HG03039 (cell line): ENCODE results near the gene DRG2.

Source experiments
- ATAC-seq: cut with Tn5 transposase; IDR thresholded peaks from one replicate; pipeline ENCODE4 v1.9.1; 2021; ENCODE audit warnings: mild to moderate bottlenecking, moderate library complexity; ENCODE audit not compliant: unreplicated experiment

DRG2 gene

DNA sequence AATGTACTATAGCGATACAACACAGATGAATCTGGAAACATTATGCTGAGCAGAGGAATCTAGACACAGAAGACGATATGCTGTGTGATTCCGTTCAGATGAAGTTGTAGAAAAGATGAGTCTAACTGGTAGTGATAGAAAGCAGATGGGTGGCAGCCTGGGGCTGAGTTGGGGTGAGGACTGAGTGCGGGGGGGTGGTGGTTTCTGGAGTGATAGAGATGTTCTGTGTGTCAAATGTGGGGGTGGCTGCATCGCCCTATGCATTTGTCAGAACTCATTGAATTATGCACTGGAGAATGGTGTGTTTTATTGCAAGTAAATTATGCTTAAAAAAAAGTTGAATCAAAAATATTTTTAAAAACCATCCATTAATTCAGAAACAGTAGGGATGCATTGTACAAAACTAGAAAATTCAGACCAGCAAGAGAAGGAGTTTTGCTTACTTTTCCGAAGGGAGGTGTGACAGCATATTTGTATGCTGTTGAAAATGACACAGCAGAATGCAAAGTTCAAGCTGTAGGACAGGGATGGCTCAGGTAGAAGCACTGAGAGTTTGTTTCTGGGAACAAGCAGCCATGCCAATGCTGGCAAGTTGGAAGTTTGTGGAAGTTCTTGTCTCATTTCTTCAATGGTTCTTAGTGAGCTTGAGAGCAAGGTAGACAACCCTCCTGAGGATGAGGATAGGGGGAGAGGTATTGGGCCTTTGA lies 13.0 kb upstream of the DRG2 start:
- no peak for ATAC-seq

DNA sequence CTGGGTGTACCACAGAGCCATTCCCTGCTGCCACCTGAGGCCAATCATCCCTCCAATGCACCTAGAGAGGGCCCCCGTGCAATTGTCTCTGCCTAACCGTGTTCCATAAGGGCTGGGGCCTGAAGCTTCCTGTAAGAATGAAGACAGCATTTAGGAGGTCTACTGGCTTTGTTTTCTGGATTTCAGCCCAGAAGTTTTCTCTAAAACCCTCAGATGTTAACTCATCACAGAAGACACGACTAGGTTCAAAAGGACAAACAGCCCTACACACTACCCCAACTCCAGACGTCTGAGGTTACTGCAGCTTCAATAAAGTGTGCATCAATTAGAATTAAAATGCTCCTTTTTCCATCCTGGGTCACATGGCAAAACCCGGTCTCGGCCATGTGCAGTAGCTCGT lies 10.8 kb upstream of the DRG2 start:
- no peak for ATAC-seq

DNA sequence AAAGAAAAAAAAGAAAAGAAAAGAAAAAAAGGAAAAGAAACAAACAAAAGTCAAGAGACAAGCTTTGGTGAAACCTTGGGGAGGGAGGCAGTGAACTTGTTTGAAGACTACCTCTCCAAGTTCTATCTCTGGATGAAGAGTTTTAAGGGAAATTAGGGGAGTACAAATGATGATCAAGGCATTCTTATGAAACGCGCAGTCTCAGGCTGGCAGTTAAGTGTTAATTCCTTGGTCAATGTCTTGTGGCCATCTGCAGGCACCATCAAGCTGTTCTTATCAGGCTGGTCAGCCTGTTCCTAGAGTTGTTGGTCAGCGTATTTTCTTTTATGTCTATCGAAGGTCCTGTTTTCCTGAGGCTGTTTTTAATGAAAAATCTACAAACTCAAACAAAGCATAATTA lies 8.2 kb upstream of the DRG2 start:
- ATAC-seq: no peak

DNA sequence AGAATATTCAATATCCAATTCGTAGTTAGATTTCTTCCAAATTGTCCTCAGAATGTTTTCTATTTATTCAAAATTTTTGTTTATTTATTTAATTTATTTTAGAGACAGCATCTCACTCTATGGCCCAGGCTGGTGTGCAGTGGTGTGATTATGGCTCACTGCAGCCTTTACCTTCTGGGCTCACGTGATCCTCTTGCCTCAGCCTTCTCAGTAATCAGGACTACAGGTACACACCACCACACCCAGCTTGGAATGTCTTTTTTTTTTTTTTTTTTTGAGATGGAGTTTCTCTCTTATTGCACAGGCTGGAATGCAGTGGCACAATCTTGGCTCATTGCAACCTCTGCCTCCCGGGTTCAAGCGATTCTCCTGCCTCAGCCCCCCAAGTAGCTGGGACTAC lies 3.5 kb upstream of the DRG2 start:
- ATAC-seq: no peak

DNA sequence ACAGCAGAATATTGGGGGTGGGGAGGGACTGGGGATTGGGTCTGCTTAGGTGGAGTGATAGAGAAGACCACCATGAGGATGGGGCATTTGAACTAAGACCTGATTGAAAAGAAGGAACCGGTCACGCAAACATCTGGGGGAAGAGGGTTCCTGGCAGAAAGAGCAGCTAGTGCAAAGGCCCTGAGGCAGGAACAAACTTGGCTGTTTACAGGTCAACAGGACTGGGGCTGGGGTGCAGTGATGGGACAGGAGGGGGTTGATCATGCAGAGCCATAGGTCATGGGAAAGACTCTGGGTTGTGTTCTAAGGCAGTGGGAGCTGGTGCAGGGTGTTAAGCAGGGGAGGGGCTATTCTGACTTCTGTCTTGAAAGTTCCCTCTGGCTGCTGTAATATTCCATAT lies 1.9 kb downstream of the DRG2 start:
- no peak for ATAC-seq

DNA sequence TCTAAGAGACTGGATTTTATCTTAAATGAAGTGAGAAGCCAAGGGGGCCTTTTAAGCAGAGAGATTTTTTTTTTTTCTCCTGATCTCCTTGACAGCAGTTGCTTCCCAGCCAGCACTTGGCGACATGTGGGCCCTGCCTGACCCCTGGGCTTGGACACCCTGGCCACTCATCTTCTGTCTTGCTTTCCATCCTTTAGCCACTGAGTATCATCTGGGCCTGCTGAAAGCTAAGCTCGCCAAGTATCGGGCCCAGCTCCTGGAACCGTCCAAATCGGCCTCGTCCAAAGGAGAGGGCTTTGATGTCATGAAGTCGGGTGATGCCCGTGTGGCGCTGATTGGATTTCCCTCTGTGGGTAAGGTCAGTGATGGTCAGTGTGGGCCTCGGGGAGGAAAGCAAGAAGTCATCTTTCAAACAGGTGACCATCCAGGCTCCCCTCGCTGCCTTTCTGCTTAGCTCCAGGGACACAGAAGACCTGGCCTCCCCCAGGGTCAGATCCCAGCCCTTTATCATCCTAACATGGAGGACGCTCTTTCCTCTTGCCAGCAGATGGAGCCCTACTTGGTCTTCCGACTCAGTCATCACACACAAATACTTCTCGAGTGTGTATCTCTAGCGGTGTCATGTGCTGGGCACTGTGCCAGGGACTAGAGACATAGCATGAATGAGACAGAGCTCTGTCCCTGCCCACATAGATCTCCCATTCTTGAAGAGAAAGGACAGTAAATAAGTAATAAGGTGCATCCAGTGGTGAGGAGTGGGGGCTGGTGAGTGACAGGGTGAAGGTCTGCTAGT lies 6.1 kb downstream of the DRG2 start:
- no peak for ATAC-seq

DNA sequence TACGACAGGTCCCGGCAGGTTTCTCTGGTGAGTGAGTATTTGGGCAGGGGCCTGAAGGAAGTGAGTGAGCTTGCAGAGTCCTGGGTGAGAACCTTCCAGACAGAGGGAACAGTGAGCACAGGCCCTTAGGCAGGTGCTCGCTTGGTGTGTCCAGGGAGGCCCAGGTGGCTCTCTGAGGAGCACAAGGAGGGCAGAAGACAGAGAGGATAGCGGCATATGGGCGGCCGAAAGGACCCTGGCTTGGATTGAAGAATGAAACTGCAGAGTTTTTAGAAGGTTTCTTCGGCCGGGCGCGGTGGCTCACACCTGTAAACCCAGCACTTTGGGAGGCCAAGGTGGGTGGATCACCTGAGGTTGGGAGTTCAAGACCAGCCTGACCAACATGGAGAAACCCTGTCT lies 6.7 kb downstream of the DRG2 start:
- ATAC-seq: no peak

DNA sequence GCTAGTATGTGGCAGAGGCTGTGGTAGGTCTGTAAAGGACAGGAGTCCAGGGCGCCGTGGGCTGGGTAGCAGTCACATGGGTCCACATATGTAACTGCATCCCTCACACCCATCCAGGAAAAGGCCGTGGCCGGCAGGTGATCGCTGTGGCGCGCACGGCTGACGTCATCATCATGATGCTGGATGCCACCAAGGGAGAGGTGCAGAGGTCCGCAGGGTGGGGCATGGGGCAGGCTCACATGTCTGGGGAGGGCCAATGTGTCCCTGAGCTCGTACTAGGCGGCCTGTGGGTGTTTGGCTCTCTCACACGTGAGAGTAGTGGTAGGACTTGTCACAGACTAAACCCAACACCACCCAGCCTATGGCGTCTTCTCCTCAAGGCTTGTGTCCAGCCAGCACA lies 11.8 kb downstream of the DRG2 start:
- no peak for ATAC-seq

DNA sequence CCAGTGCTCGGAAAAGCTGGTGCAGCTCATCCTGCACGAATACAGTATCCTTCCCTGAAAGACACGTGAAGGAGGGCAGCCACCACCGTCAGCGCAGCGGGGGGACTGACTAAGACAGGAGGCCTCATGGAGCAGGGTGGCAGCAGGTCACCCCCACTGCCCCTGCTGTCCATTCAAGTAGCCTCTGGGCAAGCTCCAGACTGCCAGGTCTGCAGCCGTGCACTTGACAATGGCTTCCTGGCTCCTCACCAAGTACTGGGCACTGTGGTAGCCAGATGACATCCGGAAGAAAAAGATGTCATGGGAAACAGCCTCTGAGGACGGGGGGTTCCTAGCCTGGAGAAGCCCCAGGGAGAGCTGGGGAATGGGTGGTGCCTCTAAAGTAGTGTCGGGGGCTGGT lies 12.9 kb downstream of the DRG2 start:
- ATAC-seq: no peak

DNA sequence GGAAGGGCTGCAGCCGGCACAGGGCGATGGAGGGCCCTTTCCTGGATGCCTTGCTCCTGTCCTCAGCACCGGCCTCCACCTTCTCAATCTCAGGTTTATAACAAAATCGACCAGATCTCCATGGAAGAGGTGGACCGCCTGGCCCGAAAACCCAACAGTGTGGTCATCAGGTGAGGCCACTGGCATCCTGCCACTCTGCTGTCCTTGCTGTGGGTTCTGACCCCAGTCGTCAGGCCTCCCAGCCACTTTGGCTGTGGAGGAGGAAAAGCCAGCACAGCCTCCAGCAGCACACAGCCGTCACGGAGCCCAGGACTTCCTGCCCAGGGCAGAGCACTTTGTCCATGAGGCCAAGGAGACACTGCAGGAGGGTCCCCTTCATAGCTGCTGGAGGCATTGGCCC lies 14.1 kb downstream of the DRG2 start:
- ATAC-seq: no peak

DNA sequence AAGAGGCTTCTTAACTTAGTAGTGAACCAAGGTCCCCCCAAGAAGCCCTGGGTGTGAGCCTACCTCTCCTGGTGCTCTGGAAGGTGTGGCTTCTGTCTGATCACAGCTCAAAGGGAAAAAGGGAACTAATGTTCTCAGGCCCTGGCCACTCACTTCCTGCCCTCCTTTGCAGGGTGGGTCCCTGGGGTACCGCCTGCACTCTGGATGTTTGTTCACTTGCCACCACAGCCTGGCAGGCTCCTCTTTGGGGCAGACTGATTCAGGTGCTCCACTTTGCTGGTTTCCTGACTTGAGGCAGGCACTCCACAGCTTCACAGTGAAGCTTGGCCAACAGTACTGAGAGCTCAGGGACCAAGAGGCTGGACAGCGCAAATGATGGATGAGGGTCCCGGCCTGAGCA lies 14.9 kb downstream of the DRG2 start:
- ATAC-seq: no peak

DNA sequence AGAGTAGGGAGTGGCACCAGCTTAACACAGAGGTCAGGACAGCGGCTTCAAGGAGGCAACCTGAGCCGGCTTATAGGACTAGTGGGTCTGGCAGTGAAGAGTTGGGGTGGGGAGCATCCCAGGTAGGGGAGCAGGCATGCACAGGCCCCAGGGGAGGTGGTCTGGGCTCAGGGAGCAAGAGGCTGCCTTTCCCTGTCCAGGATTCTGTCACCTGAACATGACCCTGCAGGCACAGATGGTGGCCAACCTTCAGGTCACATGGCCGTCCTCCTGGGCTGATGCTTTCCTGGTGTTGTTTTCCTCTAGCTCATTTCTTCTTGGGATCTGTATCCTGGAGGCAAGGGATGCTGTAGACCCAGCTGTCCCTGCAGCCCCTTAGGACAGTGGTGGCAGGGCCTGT lies 17.3 kb downstream of the DRG2 start:
- no peak for ATAC-seq

DNA sequence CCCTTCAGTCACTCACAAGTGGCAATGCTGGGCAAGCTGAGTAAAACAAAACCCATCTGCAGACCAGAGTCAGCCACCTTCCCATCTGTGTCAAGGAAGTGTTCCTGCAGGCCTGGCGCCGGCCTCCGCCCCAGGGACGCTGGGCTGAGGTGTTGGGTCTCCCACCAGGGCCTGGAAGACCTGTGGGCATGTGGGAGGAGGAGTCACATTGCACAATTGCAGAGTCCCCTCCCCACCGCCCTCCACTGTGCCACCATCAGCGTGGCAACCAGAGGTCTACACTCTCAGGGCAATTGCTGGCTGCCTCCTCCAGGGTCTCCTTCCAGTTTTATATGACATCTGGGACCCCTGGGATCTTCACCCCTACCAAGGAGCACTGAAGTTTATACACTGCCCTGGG lies 17.8 kb downstream of the DRG2 start:
- no peak for ATAC-seq

DNA sequence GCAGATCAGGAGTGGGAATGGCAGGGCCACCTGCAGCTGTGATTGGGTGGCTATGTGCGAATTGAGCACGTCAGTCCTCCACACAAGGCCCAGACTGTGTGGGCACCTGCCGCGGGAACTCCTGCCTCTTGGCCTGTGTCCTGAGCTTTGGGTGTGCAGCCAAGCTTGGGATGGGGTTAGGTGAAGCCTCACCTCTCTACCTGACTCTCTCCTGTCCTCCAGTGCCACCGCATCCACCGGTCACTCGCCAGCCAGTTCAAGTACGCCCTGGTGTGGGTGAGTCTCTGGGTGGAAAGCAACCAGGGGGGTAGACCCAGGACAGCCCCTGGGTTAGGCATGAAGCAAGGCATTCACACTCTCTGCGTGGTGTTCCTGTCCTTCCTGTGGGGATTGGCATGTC lies 18.5 kb downstream of the DRG2 start:
- no peak for ATAC-seq

DNA sequence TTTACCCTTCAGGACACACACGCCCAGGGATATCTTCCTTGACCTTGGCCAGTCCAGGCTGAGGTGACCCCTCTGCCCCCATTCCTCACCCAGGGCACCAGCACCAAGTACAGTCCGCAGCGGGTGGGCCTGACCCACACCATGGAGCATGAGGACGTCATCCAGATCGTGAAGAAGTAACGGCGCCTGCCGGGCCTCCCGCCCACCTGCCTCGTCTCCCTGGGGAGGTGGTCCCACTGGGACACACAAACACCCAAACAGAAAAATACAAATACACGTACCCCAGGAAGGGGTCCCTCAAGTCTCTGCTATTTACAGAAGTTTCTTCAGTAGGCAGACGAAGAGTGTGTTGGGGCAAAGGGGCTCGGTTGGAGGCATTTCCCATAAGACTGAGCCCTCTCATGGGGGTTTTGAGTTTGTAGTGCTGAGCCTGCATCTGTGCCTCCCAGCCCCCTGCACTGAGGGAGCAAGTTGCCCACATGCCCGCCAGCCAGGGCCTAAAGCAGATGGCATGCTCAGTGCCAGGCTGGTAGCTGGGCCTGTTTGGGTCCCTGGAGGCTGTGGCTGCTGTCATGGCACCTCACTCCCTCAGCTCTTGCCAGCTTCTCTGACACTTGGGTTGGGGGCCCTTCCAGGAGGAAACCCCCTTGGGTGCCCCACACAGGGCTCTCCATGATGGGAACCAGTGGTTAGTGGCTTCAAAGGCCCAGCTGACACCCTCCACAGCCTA lies 19.5 kb downstream of the DRG2 start:
- ATAC-seq: no peak

DNA sequence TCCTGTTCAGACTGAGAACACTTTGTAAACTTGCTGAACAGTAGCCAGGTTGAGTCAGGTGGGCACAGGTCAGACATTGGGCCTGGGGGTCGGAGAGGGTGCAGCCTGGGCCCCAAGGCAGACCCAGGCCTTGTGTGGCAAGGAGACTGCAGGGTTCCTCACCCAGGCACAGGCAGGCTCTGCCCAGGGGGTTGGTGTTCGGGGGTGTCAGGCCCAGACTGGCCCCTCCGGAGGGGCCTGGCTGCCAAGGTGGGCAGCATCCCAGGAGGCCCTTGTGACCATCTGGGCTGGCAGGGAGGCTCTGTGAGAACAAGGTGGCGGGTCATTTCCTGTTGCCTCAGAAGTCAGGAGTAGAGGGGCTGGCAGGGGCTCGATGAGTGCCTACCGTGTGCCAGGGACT lies 20.2 kb downstream of the DRG2 start:
- no peak for ATAC-seq

DNA sequence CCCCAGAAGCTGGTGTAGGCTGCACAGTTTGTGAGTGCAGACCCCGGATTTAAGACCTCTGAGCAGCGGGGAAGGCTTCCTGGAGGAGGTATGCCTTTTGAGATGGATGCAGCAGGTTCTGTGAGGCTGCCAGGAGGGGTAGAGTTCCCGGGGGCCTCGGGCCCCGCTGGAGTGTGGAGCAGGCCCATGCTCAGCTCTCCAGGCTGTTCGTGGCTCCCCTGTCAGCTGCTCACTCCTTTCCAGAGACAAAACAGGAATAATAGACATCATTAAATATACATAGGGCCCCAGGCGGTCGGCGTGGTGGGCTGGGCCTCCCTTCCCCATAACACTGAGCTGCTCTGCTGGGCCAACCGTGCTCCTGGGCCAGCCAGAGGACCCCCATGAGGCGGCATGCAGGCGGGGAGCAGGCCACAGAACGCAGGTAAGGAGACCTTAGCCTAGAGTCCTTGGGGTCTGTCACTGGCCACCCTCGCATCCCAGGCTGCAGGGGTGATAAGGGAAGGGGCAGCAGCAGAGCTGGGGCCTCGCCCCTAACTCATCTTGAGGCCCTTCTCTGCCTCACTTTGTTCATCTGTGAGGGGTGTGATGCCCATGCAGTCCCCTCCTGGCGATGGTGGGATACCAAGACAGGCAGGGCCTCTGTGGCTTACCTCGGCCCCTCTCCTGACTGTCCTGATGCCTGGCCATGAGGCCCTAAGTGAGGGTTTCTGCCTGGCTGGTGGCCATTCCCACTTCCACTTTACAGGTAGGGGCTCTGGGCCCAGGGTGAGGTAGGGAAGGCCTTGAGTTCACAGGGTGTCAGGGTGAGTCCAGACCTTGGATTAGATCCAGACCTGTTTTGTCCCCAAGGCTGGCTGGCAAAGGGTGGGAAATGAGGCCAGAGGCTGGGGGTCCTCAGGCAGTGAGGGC lies 20.9 kb downstream of the DRG2 start, which contains the start of gene MYO15A:
MYO15A (plus strand) TSS at position 356 of the 912 bp plus-strand sequence. CDS start 10,045 bp downstream, outside the sequence.
- ATAC-seq: no peak

DNA sequence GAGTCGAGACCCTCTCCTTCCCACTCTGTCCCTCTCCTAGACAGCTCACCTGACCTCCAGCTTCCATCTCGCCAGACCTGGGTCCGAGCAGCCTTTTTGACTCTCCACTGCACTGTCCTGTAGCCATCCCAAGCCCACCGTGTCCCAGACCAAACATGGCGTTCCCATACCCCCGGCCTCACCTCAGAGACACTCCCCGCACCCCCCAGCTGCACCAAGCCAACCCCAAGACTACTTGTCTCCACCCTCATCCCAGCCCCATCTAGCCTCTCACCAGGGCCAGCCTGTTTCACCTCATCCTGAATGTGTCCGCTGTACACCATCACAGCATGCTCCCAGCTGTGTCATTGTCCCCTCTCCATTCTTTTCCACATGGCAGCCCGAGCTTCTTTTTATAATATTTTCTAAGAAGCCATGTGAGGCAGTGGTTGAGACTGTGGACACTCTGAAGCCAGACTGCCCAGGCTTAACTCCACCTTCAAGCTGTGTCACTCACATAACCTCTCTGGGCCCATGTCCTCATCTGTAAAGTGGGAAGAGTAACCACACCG lies 22.3 kb downstream of the DRG2 start:
- ATAC-seq: no peak

DNA sequence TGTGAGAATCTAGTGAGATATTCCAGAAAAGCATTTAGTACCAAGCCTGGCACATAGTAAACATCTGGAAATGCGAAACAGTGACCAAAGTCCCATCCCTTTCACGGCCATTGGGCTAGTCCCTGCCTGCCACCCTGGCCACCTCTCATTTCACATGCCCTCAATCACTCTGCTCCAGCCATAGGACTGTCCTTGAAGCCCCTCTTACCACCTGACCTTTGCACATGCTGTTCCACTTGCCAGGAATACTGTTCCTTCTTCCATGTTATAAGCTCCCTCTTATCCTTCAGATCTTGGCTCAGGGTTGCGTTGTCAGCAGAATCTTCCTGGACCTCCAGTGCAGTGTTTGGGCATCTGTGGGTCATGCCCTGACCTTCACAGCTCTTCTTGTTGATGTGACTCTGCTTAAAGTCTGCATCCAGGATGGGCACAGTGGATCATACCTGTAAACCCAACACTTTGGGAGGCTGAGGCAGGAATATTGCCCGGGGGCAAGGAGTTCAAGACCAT lies 22.9 kb downstream of the DRG2 start:
- no peak for ATAC-seq

DNA sequence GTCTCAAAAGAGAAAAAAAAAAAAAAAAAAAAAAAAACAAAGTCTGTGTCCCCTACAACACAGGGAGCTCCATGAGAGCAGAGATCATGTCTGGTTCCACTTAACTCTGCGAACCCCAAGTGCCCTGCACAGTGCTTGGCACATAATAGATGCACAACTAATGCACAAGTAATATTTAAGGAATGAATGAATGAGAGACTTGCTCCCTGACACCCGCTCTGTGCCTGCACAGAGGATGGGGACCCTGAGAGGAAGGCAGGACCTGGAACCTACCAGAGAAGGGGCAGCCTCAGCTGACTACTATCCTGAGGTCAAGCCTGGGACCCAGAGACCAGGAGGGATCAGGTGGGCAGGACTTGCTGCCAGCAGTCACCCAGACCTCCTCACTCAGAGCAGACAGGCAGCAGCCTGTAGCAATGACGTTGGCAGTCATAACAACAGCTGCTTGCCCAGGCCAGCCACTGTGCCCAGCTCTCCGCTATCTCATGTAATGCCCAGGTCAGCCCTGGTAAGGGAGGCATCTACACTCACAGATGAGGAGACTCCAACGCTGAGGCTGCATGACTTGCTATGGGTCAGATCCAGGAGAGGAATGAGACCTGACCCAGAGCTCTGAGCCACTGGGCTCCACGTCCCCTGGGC lies 23.7 kb downstream of the DRG2 start:
- ATAC-seq: no peak
